T-cell (primary cell): ENCODE data around the gene NKX2-2. TPM values are rescaled to one million over a fixed set of nuclear protein-coding genes. Genes with fewer than 3 reads are reported as not detected.

Experiments
- total RNA-seq, 35 experiments: library from RNA in 6 of 35; stranded (reverse) in 6 of 35; fragments of 120-200 nt in 1 of 35; gene quantifications; one replicate each; pipeline versions ENCODE4 v1.2.1 to v1.2.4 and lab custom pipeline; 2013 to 2026

NKX2-2 gene
- total RNA-seq, 5 donors from 2014 or later (not counting 1 experiment from before 2014, with no cell fraction given): not detected

Other genes starting within 250 kb of the NKX2-2 start
- 10 to 100 TPM; 46.3 to 62.0 (median 49.7) TPM for gene XRN2, start 210.7 kb downstream of the NKX2-2 start, total RNA-seq
- gene NKX2-4, start 116.5 kb downstream of the NKX2-2 start, total RNA-seq: not detected
- gene PAX1, start 191.6 kb upstream of the NKX2-2 start, total RNA-seq: not detected